Lung microvascular endothelial cell (primary cell): ENCODE results near the gene RNF38. TPM values are rescaled to one million over a fixed set of nuclear protein-coding genes. Genes with fewer than 3 reads are reported as not detected.
"Not testable (repeated sequence)": the region's sequence is repeated elsewhere in the genome, so short reads cannot be mapped to it uniquely, and the experiment has no call there.

Source experiments
- DNase-seq, 2 donors: peaks; one replicate each; pipeline versions ENCODE4 v3.0.0 to v3.0.0-alpha.2; 2010; ENCODE audit warnings: low read depth in 2 of 2
- total RNA-seq: library from RNA; depleted of rRNA; stranded (reverse); fragments of >200 nt; gene quantifications from 2 replicates; pipeline ENCODE4 v1.2.1, GENCODE V29; 2014

Gene RNF38
- total RNA-seq, 1 donor from 2014 or later: 21.0 TPM

DNA sequence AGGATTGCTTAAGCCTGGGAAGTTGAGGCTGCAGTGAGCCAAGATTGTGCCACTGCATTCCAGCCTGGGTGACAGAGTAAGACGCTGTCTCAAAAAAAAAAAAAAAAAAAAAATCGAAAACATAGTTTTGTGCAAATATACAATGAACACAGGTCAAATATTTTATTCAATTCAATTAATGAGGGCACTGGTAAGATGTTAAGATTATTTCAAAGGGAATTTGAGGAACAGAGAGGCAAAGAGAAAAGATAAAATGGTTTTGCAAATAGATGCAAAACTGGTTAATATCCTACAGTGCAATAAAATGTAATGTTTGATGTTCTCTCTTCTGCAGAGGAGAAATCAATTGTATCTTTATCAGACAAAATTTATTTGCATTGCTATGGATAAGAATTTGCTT is 102.3 kb downstream of the RNF38 start:
- no peak for DNase-seq

DNA sequence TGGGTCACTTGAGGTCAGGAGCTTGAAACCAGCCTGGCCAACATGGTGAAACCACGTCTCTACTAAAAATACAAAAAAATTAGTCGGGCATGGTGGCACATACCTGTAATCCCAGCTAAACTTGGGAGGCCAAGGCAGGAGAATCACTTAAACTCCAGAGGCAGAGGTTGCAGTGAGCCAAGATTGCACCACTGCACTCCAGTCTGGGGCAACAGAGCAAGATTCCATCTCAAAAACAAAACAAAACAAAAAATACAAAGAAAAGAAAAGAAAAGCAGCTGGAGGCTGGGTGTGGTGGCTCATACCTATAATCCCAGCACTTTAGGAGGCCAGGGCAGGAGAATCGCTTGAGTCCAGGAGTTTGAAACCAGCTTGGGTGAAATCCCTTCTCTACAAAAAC is 105.1 kb downstream of the RNF38 start:
- DNase-seq: not testable (repeated sequence)

- no peak for DNase-seq
These were observed 106.2 kb downstream of the RNF38 start for GRCh38 chr9:36293918-36294317.

DNA sequence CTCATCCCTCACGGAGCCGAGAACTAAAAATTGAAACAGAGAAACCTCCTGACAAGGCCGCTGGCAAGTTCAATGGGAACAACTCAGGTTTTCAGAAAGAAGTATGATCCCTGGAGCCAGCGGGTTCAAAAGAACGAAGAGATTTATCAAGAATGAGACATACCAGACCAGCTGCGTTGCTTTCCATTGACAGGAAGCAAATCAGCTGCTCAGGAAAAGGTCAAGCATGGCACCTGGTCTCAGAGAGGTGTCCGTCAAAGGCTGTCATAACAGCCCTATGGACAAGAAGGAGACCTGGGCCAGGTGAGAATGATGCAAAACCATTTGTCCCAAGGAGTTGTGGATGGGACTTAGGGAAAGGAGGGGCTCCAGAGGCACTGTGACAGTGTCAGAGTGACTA is 106.9 kb downstream of the RNF38 start:
- no peak for DNase-seq

DNA sequence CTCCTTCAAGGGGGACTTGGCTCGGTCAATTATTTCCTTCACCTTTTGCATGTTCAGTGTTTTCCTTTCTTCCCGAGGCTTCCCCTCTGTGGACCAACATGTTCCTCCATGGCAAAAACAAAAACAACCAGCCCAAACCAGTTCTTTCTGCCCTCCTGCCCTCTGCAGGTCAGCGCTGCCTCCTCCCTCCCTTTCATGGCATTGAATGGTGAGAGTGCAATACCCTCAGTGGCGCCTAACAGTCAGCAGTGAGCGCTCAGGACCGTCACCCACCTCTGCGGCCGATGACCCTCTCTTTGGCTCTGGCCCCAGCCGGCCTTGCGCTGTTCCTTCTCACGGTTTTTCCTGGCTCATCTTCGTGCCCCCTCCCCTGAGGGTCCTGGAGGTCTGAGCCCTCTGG is 107.4 kb downstream of the RNF38 start:
- DNase-seq: no peak

- no peak for DNase-seq
These were observed 109.1 kb downstream of the RNF38 start for GRCh38 chr9:36290996-36291395.

DNA sequence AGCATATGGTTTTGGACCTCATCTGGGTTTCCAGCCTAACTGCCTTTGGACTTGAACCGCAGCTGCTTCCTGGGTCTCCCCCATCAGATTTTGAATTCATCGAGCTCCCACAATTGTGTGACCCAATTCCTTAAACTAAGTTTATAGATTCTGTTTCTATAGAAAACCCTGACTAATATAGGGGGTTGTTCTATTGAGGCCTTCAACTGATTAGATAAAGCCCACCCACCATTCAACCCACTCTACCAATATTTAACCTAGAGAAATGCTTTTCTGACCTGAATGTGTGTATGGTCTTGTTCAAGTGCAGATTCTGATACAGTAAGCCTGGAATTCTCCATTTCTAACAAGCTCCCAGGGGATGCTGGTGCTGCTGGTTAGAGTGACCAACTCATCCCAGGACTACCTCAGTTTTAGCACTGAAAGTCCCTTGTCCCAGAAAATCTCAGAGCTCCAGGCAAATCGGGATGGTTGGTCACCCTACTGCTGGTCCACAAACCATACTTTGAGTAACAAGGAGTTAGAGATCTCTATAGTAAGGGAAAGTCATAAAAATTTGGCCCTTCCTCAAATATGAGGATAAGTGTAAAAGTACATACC is 110.1 kb downstream of the RNF38 start:
- no peak for DNase-seq

DNA sequence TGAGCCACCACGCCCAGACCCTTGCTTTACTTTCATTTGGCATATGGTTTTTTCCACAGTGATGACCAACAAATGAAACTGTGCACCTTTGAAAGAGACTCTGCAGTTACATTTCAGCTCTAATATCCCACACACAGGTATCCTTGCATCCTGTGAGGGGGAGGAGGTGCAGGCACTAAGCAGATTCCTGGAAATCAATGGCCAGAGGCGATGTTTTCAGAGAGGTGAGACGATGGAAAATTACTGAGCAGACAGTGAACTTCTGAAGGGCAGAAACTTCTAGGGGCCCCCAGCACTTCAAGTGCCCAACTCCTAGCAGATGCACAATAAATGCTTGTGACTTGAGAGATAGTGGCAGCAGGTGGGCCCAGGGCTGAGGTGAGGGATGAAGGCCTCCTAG is 112.0 kb downstream of the RNF38 start:
- DNase-seq: no peak

Other genes starting within 250 kb of the RNF38 start
- under 0.01 and 0.22 TPM in 2 replicates for gene CCIN, start 230.9 kb downstream of the RNF38 start, total RNA-seq
- 221 and 243 TPM in 2 replicates for gene CLTA, start 209.3 kb downstream of the RNF38 start, total RNA-seq
- gene GNE, start 141.8 kb downstream of the RNF38 start, total RNA-seq: 9.2 and 13.5 TPM in 2 replicates
- 3.6 and 12.9 TPM in 2 replicates for gene MELK, start 172.6 kb upstream of the RNF38 start, total RNA-seq